Epithelial cell of prostate (primary cell): ENCODE results near the gene TBL1Y.
A peak's percentile ranks its signal among the peaks of the same experiment; 100 is the strongest.

ENCODE experiments used
- DNase-seq: peaks from one replicate; pipeline ENCODE4 v3.0.0-alpha.2; 2011; ENCODE audit warnings: low read depth, low spot score
- H3K27ac ChIP-seq: fragments of 450-650 bp; 2 replicates; pipeline ENCODE4 v1.5.1; 2017; ENCODE audit warnings: mild to moderate bottlenecking

TBL1Y gene

DNA sequence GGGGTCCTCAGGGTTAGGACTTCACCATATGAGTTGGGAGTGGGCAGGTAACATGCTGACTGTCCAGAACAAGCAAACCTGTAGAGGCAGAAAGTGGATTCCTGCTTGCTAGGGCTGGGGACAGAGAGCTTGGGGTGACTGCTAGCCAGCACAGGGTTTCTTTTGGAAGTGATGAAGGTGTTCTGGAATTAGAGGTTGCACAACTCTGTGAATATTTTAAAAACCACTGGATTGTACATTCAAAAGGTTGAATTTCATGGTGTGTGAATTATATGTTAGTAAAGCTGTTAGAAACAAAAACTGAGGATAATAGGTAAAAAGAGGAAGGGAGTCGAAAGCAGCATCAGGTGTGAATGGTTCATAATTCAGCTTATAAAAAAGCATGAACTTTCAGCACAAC is 57.7 kb downstream of the TBL1Y start:
- no peak overlapping the region for H3K27ac ChIP-seq
- no peak for DNase-seq

DNA sequence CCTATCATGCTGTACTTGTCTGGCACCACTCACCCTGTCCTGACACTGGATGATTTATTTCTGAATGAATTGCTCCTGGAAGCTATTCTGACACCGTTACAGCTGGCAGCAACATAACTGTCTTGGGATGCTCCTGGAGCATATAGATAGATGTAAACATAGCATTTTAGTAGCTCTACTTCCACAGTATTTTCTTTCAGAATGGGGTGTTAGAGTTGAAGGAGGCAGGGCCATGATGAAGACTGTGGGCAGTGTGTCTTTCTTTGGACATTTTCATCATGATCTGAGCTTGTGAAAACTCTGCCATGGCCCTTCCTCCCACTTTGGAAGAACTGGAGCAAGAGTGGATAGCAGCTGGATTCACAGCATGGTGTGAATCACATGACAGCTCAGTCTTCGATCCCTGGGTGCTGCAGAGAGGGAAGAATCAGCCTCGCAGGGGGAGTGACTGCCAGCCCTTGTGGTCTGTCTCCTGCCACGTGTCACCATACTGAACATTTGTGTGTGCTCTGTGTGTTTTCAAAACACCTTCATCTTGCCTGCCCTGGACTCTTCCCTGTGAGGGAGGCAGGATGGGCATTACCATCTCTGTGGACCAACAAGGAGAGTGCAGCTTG is 61.9 kb downstream of the TBL1Y start:
- no peak for DNase-seq

DNA sequence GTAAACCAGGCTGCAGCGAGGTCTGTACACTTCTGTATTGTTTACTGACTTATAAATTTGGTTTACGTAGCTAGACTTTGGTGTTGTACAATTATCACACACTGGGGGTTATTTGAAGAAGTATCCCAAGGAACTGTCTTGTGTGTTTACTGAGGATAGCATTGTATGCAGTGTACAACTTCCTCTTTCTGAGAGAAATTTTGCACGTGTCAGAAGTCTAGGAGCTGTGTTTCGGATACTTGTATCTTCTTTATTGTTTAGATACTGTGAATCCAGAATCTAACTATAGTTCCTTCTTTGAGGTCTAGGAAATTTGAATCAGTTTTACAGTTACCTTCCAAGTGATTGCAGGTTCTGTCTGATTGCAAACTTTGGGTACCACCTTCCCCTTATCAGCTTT is 64.5 kb downstream of the TBL1Y start:
- no peak for DNase-seq
- no peak overlapping the region for H3K27ac ChIP-seq

More for the DNA sequence above, 61.9 kb downstream of the TBL1Y start:
- H3K27ac ChIP-seq = no peak overlapping the region

DNA sequence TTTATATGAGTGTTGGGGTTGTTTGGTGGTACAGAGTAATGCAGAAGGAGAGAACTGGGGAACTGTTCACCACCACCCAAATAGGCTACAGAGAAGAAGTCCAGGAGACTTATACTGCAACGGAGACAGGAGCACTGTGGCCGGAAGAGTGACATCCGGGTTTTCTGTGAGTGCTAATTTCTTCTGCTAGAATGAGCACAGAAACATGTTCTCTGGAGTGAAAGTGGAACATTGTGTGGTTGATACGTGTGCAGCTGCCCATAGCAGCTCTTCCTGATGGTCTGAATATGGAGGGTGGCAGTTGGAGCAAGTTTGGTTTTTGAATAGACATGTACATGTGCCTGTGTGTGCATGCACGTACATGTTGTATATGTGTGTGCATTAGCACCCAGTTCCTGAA is 67.3 kb downstream of the TBL1Y start:
- no peak for DNase-seq
- no peak overlapping the region for H3K27ac ChIP-seq

DNA sequence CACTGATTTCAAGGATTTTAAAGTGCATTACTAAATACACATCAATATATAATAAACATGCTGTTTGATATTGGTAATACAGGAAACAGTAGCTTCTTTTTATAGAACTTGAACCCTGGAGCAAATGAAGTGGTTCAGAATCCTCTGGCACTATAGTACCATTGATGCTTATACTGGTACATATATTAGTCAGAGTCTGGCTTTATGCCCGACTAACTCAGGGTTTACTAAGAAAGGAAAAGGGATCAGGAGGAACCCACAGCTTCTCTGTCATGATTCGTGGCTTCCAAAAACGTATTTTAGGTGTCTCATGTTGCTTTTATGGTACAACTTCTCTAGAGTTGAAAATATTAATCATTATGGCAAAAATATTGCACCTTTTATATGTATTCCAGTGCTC is 72.7 kb downstream of the TBL1Y start:
- H3K27ac ChIP-seq = no peak overlapping the region
- no peak for DNase-seq

DNA sequence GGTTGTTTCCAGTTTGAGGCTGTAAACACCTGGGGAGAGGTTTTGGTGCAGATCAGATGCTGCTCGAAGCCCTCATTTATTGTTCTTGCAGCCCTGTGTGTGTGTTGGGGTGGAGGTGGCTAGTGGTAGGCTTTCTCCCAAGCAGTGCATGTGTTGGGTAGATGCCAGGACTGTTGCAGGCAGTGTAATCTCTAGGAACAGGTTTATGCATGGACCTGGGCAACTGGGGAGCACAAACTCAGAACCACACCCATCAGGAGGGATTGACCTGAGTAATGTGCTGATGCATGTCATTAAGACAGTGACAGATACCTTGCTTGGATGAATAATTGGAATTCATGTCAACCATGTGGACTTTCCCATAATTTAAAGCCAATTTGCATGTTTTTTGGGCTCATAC is 77.3 kb downstream of the TBL1Y start:
- H3K27ac ChIP-seq = no peak overlapping the region
- no peak for DNase-seq

DNA sequence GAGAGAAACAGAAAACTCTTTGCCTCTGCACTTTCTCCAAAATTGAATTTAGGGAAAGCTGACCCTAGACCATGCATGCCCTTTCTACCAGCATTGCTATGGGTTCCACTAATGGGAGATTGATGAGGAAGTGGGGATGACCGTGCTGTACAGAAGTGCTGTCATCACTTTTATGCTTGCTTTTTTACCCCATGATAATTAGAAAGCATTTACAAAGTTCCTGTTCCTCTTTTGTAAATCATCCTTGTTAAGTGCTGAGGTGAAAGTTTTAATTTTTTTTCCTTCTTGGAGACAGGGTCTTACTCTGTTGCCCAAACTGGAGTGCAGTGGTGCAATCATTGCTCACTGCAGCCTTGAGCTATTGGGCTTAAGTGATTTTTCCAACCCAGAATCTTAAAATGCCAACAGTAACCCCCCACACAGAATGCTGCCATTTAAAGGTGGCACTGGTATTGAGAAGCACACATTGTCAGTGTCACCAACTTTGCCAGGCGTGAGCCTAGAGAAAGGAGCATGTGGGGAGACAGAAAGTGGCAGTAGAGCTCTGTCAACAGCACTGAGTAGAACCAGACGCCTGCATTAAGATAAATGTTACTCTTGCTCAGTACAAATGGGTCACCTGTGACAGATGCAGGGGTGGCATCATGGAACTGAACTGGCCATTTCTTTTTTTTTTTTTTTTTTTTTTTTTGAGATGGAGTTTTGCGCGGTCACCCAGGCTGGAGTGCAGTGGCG is 79.6 kb downstream of the TBL1Y start:
- H3K27ac ChIP-seq = no peak overlapping the region

DNA sequence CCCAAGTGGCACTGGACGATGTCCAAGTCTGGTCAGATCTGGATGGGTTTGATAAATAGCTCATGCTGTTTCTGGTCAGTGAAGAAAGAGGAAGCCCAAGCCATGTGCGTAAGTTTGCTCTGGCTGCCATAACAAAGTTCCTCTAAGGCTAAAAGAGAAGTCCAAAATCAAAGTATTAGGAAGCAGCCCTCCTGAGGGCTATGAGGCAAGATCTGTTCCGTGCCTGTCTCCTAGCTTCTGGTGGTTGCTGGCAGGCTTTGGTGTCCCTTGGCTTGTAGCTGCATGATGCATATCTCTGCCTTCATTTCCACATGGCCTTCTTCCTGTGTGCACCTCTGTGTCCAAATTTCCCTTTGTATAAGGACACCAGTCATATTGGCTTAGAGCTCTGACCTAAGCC is 81.5 kb downstream of the TBL1Y start:
- H3K27ac ChIP-seq = no peak overlapping the region
- DNase-seq = no peak

More for the DNA sequence above, 79.6 kb downstream of the TBL1Y start:
- DNase-seq = no peak

DNA sequence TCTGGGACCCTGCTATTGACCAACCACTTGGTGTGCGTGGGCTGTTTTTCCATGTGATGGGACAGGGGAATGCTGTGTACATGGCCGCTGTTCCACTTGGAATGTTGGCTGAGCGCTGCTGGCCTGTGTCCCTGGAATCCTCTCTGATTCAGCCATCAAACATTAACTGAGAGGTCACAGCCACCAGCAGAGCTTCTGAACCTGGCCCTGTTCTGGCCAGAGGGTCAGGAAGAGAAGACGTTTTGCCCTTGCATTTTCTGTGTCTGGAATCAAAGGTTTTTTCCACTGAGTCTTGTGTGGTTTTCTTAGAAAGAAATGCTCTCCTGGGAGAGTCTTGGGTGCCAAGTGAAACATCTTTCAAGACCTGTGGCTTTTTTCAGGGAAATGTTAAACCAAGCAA is 85.5 kb downstream of the TBL1Y start:
- no peak for DNase-seq
- H3K27ac ChIP-seq = no peak overlapping the region

DNA sequence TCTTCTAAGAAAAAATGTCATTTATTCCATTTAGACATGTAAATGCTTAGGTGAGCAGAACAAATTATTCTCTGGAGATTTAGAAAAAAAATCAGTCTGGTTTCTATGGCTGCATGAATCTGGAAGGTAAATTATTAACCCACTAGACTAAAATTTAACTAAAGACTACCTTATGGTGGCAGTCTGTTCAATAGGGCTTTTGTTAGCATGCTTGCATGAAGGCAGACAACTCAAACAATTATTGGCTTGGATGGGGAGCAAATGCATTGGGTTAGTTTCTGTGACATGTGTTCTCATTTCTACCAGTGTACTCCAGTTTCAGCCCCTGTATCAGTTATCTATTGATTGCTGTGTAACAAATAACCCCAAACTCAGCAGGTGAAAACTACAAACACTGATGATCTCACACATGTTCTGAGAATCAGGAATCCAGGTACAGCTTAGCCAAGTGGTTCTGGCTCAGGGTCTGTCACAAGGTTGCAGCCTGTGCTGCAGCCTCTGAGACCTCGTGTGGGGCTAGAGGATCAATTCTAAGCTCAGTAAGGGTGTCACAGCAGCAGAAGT is 87.1 kb downstream of the TBL1Y start:
- no peak overlapping the region for H3K27ac ChIP-seq

DNA sequence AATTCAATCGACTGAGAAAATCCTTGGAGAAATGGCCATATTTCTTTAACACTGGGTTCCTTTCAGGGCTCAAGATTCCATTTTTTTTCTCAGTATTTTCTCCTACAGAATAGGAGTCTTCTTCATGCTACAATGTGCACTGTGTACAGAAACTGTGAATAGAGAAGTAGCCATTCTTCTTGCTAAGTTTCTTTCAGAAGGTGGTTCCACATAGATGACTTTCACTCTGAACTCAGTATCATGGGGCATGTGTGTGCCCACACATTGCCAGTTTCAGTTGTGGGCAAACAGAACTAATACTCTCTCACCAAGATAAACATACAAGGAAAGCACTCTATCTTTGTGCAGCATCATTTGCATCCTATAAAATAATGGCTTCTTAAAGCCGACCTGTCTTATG is 89.4 kb downstream of the TBL1Y start:
- H3K27ac ChIP-seq = no peak overlapping the region
- no peak for DNase-seq

More for the DNA sequence above, 87.1 kb downstream of the TBL1Y start:
- DNase-seq = no peak

DNA sequence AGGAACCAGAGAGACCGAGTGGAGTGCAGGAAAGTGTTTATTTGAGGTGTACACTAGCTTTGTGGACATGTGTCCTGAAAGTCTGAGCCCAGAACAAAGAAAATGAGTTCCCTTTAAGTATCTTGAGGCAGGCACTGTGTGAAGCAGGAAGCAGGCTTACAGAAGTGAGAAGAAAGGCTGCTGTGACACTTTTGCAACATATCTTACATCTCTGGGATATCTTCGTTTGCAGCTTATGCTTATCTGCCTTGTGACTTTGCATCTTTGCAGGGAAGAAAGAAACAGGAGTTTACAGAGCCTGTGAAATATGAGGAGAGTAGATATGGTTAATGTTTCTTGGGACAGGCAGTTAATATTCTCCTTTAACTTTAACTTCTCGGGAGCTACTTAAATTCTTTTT is 92.1 kb downstream of the TBL1Y start:
- no peak overlapping the region for H3K27ac ChIP-seq
- no peak for DNase-seq

DNA sequence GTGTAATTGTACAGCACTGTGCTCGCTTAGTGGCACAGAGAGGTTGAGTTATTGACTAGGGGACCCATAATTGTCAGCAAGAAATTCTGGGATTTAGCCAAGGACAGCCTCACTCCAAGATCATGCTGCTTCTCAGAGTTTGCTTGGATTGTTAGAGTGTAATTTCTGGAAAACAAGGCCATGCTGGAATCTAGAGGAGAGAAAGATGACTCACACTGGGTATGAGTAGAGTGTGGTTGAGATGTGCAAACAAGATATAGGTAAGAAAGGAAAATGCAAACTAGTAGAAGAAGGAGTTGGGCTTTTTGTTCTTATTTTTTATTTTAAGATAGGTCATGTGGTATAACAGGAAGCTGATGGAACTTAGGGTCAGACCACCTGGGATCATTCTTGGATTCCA is 97.4 kb downstream of the TBL1Y start:
- no peak for DNase-seq
- H3K27ac ChIP-seq = peak overlapping the region; percentile 72

DNA sequence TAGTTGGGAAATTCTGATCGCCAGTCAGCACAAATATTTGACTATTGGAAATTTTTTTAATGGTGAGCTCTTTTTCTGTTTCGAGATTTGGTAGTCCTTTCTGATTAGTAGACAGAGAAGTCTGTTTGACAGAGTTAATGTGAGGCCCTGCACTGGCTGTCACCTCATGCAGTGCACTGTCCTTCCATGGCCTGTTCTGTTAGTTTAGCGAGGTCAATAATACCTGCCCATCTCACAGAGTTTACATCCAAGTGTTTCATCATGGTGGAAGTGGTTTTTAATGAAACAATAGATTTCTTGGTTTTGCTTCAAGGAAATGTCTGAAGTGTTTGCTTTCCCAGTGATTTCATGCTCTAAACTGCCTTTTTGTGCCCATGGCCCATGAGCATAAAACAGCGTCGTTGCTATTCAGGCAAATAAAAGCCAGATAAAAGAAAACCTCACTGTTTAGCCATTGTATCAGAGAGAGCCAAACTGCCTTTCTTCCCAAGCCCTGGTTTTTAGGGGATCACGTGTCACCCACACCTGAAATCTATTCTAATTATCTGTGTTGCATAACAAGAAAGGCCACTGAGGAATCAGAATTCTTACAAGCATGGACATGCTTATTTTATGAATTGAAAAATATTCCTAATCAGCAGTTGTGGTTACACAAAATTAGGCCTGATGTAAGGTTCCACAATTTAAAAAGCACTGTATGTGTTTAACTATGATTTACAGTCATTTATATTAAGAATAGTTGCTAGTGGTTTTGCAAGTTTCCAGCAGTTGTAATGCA is 98.3 kb downstream of the TBL1Y start:
- DNase-seq = no peak
- H3K27ac ChIP-seq = peak overlapping the region; percentile 72

DNA sequence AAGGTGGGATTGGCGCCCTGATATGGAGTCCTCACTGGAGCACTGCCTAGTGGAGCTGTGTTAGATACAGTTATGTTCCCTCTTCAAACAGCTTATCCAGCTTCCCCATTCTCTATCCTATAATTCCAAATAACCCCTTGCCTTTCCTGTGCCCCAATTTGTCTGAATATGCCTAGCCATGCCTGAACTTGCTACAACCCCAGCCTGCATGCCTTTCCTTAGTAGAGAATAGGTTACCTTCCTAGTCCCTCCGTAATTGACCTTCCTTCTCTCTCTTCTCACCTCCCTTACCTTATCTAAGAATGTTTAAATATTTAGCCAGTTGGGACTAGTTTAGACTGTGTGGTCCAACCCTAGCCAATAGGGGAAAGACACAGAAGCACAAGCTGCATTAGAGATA is 102.6 kb downstream of the TBL1Y start:
- no peak overlapping the region for H3K27ac ChIP-seq
- DNase-seq = no peak

DNA sequence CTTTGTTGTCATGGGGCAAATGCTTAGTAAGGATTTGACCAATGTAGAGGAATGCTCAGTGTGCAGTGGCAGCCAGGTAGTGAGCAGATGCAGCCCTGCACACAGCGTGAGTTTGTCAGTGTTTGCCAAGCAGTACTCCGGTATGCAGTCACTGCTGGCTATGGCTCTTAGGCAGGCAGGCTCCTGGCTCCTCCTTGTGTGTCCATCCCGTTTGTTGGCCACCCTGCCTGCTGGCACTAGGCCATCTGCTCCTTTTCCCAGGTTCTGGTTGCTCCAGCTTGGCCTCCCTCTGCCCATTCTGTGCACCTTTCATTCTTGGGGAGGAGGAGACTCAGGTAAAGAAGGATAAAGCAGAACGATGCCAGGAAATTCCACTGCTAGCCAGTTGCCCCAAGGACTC is 106.0 kb downstream of the TBL1Y start:
- no peak for DNase-seq
- no peak overlapping the region for H3K27ac ChIP-seq

DNA sequence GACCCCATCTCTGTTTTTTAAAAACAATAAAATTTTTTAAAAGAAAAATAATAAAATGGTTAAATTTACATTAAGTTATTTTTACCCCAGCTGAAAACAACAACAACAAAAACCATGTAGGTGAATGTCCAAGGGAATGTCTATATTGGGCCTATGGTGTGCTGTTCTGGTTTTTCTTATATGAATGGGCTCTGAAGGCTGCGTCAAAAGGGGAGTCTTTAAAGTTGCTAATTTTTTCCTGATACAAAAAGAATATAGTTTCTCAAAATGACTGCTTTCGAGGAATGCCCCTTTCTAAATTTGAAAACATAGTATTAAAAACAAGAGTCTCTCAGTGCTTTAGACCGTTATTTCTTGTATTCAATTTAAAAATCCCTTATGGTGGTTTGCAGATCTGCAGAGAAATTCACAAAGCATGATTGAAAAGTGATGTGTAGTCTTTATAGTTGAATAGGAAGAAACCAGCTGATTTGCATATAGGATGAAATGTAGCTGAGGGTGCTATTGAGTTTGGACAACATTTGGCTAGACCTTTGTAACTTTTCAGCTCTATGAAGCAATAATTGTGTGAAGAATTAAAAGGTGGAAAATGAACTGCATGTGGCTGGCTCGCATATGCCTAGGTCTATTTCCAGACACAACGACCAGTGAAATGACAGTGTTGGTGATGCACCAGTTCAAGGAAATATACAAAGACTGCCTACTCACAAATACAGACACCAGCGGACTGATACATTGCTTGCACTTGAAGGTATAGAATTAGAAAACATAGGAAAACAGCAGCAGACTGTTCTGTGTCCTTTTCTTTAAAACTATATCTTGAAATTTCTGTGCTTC is 107.0 kb downstream of the TBL1Y start:
- H3K27ac ChIP-seq = no peak overlapping the region
- no peak for DNase-seq

DNA sequence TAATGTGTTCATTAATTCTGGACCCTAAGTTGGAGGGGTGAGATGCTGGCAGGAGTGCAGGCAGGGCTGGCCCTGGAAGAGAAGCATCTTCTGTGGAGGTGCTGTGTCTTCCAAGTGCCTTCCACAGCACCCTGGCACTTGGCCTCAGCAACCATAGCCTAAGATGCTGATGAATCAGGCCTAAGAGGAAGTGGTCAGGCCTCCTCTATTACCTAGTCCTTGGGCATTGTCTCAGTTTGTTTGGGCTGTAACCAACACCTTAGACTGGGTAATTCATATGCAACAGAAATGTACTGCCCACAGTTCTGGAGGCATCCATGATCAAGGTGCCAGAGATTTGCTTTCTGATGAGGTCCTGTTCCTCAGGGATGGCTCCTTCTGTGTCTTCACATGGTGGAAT is 128.5 kb downstream of the TBL1Y start:
- no peak for DNase-seq
- H3K27ac ChIP-seq = no peak overlapping the region

DNA sequence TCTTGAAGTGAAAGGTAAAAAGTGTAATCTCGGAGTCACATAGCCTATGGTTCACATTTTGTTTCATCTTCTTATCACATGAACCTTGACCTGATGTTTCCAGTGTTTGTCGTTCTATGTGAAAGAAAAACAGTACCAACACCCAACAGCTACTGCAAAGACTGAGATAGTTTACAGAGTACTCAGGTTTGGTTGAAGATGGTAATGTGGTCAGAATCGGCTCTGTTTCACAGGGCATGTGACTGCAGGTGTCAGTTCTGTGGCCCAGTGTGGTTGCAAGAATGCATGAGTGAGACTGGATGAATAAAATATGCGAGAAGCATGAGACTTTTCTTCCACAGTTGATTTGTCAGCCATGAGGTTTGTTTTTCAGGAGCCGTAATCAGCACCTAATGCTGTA is 130.2 kb downstream of the TBL1Y start:
- no peak for DNase-seq
- H3K27ac ChIP-seq = no peak overlapping the region

DNA sequence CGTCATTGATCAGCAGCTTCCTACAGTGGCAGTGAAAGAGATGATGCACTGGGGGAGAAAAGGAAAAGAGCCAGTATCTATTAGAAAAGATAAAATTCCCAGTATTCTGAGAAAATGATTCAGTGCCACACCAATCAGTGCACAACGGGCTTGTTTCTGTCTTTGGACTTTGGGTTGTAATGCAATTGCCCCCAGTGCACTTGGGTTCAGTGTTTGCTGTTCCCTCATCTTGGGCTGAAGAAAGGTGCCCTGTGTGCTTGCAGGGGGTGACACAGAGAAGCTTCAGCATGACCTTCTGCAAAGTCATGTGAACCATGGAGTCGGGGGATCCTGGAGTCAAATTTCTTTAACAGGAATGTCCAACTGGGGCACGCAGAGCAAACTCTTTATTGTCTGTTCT is 131.5 kb downstream of the TBL1Y start:
- no peak overlapping the region for H3K27ac ChIP-seq
- DNase-seq = no peak
